Mesothelial cell of epicardium (in vitro differentiated cells): ENCODE results near the gene PRR29. TPM values are rescaled to one million over a fixed set of nuclear protein-coding genes. Genes with fewer than 3 reads are reported as not detected.

Experiments used
- DNase-seq, 2 experiments: peaks; one replicate each; pipeline ENCODE4 v3.0.0; 2021; ENCODE audit warnings: low spot score in 2 of 2; ENCODE audit not compliant: unreplicated experiment in 2 of 2
- H3K27ac Mint-ChIP-seq: 2 replicates; pipeline ENCODE4 v1.8.0; 2021; ENCODE audit warnings: mixed read lengths
- H3K27me3 Mint-ChIP-seq: 2 replicates; pipeline ENCODE4 v1.8.0; 2021; ENCODE audit warnings: low read depth, mixed read lengths
- H3K36me3 Mint-ChIP-seq: 2 replicates; pipeline ENCODE4 v1.8.0; 2021; ENCODE audit warnings: mixed read lengths
- H3K4me1 Mint-ChIP-seq: 2 replicates; pipeline ENCODE4 v1.8.0; 2021; ENCODE audit warnings: mixed read lengths
- H3K4me3 Mint-ChIP-seq: 2 replicates; pipeline ENCODE4 v1.8.0; 2021; ENCODE audit warnings: mild to moderate bottlenecking, moderate library complexity, mixed read lengths
- H3K9me3 Mint-ChIP-seq: 2 replicates; pipeline ENCODE4 v1.8.0; 2021; ENCODE audit warnings: mixed read lengths
- total RNA-seq: library from RNA; stranded (reverse); gene quantifications from 3 replicates; pipeline ENCODE4 v1.2.1, GENCODE V29; 2021
- TF ChIP-seq, protein P1 (sequence below): fragments of 200-600 bp; sonication (generic); IDR thresholded peaks from one replicate; pipeline ENCODE4 v1.5.0; 2021; ENCODE audit warnings: antibody characterized with exemption; ENCODE audit not compliant: unreplicated experiment

PRR29 gene
- total RNA-seq, 1 donor from 2014 or later, result 2.0 TPM

DNA sequence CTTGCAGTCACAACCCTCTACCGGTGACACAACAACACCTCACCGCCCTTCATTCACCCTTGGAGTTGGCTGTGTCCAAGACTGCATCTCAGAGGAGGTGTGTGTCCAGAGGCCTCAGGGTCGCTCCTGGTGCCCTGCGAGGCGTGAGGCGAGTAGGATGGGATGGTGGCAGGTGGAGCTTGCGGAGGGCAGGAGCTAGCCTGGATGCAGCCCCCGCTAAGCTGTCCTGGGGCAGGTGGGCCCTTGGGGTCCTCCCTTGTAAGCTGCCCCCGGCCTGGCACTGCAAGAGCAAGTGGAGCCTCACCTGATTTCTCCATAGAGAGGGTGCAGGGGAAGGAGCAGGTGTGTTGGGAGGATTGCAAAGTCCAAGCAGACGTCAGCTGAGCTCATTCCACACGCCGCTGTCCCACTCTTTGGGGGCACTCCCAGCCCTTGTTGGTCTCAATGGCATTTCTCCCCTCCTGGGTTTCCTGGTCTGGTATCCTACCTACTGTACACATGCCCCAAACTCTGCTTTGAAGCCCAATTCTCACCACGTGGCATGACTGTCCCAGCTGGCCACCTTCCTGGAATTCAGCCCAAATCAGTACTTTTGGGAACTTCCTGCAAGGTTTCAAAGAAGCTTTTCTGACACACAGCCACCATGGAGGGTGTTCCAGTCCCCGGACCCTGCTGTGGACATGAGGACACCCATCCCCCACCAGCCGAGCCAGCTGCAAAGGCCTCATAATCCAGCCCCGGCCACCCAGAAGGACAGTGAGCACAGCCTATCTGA is 40.4 kb downstream of the PRR29 start:
- TF ChIP-seq, protein P1, sequence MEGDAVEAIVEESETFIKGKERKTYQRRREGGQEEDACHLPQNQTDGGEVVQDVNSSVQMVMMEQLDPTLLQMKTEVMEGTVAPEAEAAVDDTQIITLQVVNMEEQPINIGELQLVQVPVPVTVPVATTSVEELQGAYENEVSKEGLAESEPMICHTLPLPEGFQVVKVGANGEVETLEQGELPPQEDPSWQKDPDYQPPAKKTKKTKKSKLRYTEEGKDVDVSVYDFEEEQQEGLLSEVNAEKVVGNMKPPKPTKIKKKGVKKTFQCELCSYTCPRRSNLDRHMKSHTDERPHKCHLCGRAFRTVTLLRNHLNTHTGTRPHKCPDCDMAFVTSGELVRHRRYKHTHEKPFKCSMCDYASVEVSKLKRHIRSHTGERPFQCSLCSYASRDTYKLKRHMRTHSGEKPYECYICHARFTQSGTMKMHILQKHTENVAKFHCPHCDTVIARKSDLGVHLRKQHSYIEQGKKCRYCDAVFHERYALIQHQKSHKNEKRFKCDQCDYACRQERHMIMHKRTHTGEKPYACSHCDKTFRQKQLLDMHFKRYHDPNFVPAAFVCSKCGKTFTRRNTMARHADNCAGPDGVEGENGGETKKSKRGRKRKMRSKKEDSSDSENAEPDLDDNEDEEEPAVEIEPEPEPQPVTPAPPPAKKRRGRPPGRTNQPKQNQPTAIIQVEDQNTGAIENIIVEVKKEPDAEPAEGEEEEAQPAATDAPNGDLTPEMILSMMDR, result no peak
- Mint-ChIP-seq H3K4me1 (no peaks in the 10 kb centered on the region), H3K27me3 (no peaks in the 10 kb centered on the region)

DNA sequence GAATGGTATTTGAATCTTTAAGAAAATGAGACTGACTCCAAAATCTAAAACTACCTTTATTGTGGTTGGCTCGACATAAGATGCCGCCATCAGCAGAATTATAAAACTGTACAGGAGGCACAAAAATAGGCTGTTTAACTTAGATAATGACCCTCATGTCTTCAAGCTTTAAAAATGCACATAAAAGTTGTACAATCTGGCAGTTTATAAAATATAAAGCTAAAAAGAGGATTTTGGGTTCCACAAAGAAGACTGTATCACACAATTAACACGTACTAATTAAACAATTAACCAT is 40.9 kb downstream of the PRR29 start:
- H3K4me1 Mint-ChIP-seq, result no peaks in the 10 kb centered on the region
- H3K9me3 Mint-ChIP-seq, result no peaks in the 10 kb centered on the region
- TF ChIP-seq, protein P1, result no peak

More for the DNA sequence above, 40.4 kb downstream of the PRR29 start:
- Mint-ChIP-seq H3K27ac (no peak overlapping the region), H3K4me3 (no peak overlapping the region), H3K9me3 (no peaks in the 10 kb centered on the region), H3K36me3 (peaks cover 7% of the 10 kb centered on the region)
- no peak for DNase-seq

GRCh38 chr17:64040206-64040605 is 42.1 kb downstream of the PRR29 start:
- DNase-seq, result no peak
- TF ChIP-seq, protein P1, result no peak
- no peaks in the 10 kb centered on the region for H3K27me3 Mint-ChIP-seq

More for the DNA sequence above, 40.9 kb downstream of the PRR29 start:
- H3K36me3 Mint-ChIP-seq, result peaks cover 7% of the 10 kb centered on the region
- H3K27me3 Mint-ChIP-seq, result no peaks in the 10 kb centered on the region
- no peak overlapping the region for H3K27ac Mint-ChIP-seq
- no peak for DNase-seq
- no peak overlapping the region for H3K4me3 Mint-ChIP-seq

GRCh38 chr17:64041912-64042311 is 43.8 kb downstream of the PRR29 start:
- DNase-seq, result no peak
- H3K9me3 Mint-ChIP-seq, result no peaks in the 10 kb centered on the region
- H3K27me3 Mint-ChIP-seq, result no peaks in the 10 kb centered on the region
- no peaks in the 10 kb centered on the region for H3K4me1 Mint-ChIP-seq
- H3K27ac Mint-ChIP-seq, result no peak overlapping the region
- no peak overlapping the region for H3K4me3 Mint-ChIP-seq
- peaks cover 26% of the 10 kb centered on the region for H3K36me3 Mint-ChIP-seq
- TF ChIP-seq, protein P1, result no peak

More at GRCh38 chr17:64040206-64040605, 42.1 kb downstream of the PRR29 start:
- Mint-ChIP-seq H3K4me1 (no peaks in the 10 kb centered on the region), H3K27ac (no peak overlapping the region), H3K4me3 (no peak overlapping the region), H3K36me3 (peaks cover 12% of the 10 kb centered on the region), H3K9me3 (no peaks in the 10 kb centered on the region)

- Mint-ChIP-seq H3K36me3 (peaks cover 26% of the 10 kb centered on the region), H3K27ac (no peak overlapping the region), H3K9me3 (no peaks in the 10 kb centered on the region), H3K4me1 (no peaks in the 10 kb centered on the region), H3K27me3 (no peaks in the 10 kb centered on the region), H3K4me3 (no peak overlapping the region)
- DNase-seq, result no peak
- TF ChIP-seq, protein P1, result no peak
Observed at GRCh38 chr17:64042700-64043485, 44.7 kb downstream of the PRR29 start.
